GM10847 (cell line): ENCODE measurements around the gene PPP1R18.
A peak's percentile ranks its signal among the peaks of the same experiment; 100 is the strongest.

Source experiments
- POLR2A ChIP-seq: IDR thresholded peaks from 2 replicates; pipeline ENCODE4 v1.6.1; 2011; ENCODE audit not compliant: insufficient read length; ENCODE audit errors: extremely low read depth

PPP1R18 gene

GRCh38 chr6:30683183-30683979 lies 3.1 kb downstream of the PPP1R18 start:
- no peak for TF ChIP-seq POLR2A

- TF ChIP-seq POLR2A, result peak; percentile 53
Measured at GRCh38 chr6:30682143-30683117, 4.0 kb downstream of the PPP1R18 start.

GRCh38 chr6:30681766-30682142 lies 4.7 kb downstream of the PPP1R18 start:
- TF ChIP-seq POLR2A, result no peak

GRCh38 chr6:30679765-30680535 lies 6.5 kb downstream of the PPP1R18 start:
- no peak for TF ChIP-seq POLR2A

- TF ChIP-seq POLR2A, result no peak
Measured at GRCh38 chr6:30678964-30679726, 7.3 kb downstream of the PPP1R18 start.

GRCh38 chr6:30676660-30677285 lies 9.7 kb downstream of the PPP1R18 start:
- no peak for TF ChIP-seq POLR2A

- TF ChIP-seq POLR2A, result peak; percentile 59
Measured at GRCh38 chr6:30672445-30673253, 13.8 kb downstream of the PPP1R18 start, which contains the start of gene DHX16. Gene DHX16, minus strand, starts transcription at chr6:30673006. Its CDS starts 165 bp downstream, at chr6:30672841.

- no peak for TF ChIP-seq POLR2A
Measured at GRCh38 chr6:30670760-30671527, 15.5 kb downstream of the PPP1R18 start.

GRCh38 chr6:30664994-30665767 lies 21.3 kb downstream of the PPP1R18 start:
- TF ChIP-seq POLR2A, result no peak

GRCh38 chr6:30657454-30657853 lies 29.0 kb downstream of the PPP1R18 start:
- no peak for TF ChIP-seq POLR2A

GRCh38 chr6:30656513-30656912 lies 29.9 kb downstream of the PPP1R18 start:
- TF ChIP-seq POLR2A, result no peak

GRCh38 chr6:30655743-30656094 lies 30.7 kb downstream of the PPP1R18 start:
- no peak for TF ChIP-seq POLR2A
